GM18907 (cell line): Measurements from ENCODE around the gene SLC13A2.
"Not testable (repeated sequence)": the region's sequence is repeated elsewhere in the genome, so short reads cannot be mapped to it uniquely, and the experiment has no call there.

Experiments used
- ATAC-seq: cut with Tn5 transposase; IDR thresholded peaks from one replicate; pipeline ENCODE4 v1.9.1; 2021; ENCODE audit warnings: mild to moderate bottlenecking, moderate library complexity; ENCODE audit not compliant: unreplicated experiment

Gene SLC13A2

GRCh38 chr17:28513476-28513875, 40.0 kb downstream of the SLC13A2 start:
- no peak for ATAC-seq

- no peak for ATAC-seq
These were observed 41.1 kb downstream of the SLC13A2 start for GRCh38 chr17:28514561-28515002.

- ATAC-seq = no peak
These were observed 42.1 kb downstream of the SLC13A2 start for GRCh38 chr17:28515518-28515917.

- ATAC-seq = no peak
These were observed 44.7 kb downstream of the SLC13A2 start for GRCh38 chr17:28518132-28518531.

GRCh38 chr17:28518578-28518977, 45.1 kb downstream of the SLC13A2 start:
- ATAC-seq = no peak

- ATAC-seq = no peak
These were observed 45.8 kb downstream of the SLC13A2 start for GRCh38 chr17:28519236-28519635.

GRCh38 chr17:28520687-28521086, 47.2 kb downstream of the SLC13A2 start:
- ATAC-seq = no peak

- ATAC-seq = no peak
These were observed 48.1 kb downstream of the SLC13A2 start for GRCh38 chr17:28521311-28522085.

GRCh38 chr17:28522281-28522680, 48.8 kb downstream of the SLC13A2 start:
- not testable (repeated sequence) for ATAC-seq

- no peak for ATAC-seq
These were observed 49.7 kb downstream of the SLC13A2 start for GRCh38 chr17:28523186-28523585.

GRCh38 chr17:28523876-28524275, 50.4 kb downstream of the SLC13A2 start:
- ATAC-seq = no peak

GRCh38 chr17:28524476-28525424, 51.3 kb downstream of the SLC13A2 start:
- ATAC-seq = no peak

GRCh38 chr17:28526381-28526780, 52.9 kb downstream of the SLC13A2 start:
- no peak for ATAC-seq

- no peak for ATAC-seq
These were observed 53.8 kb downstream of the SLC13A2 start for GRCh38 chr17:28527181-28527681.

GRCh38 chr17:28527859-28528258, 54.4 kb downstream of the SLC13A2 start:
- ATAC-seq = no peak

GRCh38 chr17:28528327-28529012, 55.0 kb downstream of the SLC13A2 start:
- ATAC-seq = no peak

GRCh38 chr17:28529013-28529400, 55.6 kb downstream of the SLC13A2 start:
- no peak for ATAC-seq

- ATAC-seq = no peak
These were observed 56.8 kb downstream of the SLC13A2 start for GRCh38 chr17:28530250-28530649.

- no peak for ATAC-seq
These were observed 57.5 kb downstream of the SLC13A2 start for GRCh38 chr17:28530926-28531325.

GRCh38 chr17:28532050-28532960, 58.9 kb downstream of the SLC13A2 start:
- ATAC-seq = no peak
